Measurements from ENCODE around the gene FBXO10.

GRCh38 chr9:37522971-37523370, 53.2 kb downstream of the FBXO10 start:
- no peak for TF ChIP-seq POLR2A (IDR thresholded peaks at IDR 0.05)
- TF ChIP-seq, protein P1, sequence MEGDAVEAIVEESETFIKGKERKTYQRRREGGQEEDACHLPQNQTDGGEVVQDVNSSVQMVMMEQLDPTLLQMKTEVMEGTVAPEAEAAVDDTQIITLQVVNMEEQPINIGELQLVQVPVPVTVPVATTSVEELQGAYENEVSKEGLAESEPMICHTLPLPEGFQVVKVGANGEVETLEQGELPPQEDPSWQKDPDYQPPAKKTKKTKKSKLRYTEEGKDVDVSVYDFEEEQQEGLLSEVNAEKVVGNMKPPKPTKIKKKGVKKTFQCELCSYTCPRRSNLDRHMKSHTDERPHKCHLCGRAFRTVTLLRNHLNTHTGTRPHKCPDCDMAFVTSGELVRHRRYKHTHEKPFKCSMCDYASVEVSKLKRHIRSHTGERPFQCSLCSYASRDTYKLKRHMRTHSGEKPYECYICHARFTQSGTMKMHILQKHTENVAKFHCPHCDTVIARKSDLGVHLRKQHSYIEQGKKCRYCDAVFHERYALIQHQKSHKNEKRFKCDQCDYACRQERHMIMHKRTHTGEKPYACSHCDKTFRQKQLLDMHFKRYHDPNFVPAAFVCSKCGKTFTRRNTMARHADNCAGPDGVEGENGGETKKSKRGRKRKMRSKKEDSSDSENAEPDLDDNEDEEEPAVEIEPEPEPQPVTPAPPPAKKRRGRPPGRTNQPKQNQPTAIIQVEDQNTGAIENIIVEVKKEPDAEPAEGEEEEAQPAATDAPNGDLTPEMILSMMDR (IDR thresholded peaks at IDR 0.05 in 4 of 5, conservative IDR thresholded peaks at IDR 0.05 in 1 of 5): no peak

Data from gastrocnemius medialis (tissue), 4 donors.